ENCODE results near the gene PRKCB. TPM values are rescaled to one million over a fixed set of nuclear protein-coding genes. Genes with fewer than 3 reads are reported as not detected.

Gene PRKCB
- polyA plus RNA-seq, 1 donor from 2014 or later: 27.6 TPM

DNA sequence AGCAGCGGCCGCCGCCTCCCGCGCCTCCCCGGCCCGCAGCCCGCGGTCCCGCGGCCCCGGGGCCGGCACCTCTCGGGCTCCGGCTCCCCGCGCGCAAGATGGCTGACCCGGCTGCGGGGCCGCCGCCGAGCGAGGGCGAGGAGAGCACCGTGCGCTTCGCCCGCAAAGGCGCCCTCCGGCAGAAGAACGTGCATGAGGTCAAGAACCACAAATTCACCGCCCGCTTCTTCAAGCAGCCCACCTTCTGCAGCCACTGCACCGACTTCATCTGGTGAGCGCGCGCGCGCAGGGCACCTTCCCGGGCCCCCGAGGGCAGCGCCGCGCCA lies 258 bp downstream of the PRKCB start:
- TF ChIP-seq EP300 (conservative IDR thresholded peaks at IDR 0.05; ENCODE audit: poor library complexity, severe bottlenecking): no peak
- TF ChIP-seq RAD21 (conservative IDR thresholded peaks at IDR 0.05): no peak
- TF ChIP-seq EZH2 (IDR thresholded peaks at IDR 0.05; ENCODE audit: borderline replicate concordance, insufficient read depth, low read length, poor library complexity, severe bottlenecking): no peak
- TF ChIP-seq, protein P1, sequence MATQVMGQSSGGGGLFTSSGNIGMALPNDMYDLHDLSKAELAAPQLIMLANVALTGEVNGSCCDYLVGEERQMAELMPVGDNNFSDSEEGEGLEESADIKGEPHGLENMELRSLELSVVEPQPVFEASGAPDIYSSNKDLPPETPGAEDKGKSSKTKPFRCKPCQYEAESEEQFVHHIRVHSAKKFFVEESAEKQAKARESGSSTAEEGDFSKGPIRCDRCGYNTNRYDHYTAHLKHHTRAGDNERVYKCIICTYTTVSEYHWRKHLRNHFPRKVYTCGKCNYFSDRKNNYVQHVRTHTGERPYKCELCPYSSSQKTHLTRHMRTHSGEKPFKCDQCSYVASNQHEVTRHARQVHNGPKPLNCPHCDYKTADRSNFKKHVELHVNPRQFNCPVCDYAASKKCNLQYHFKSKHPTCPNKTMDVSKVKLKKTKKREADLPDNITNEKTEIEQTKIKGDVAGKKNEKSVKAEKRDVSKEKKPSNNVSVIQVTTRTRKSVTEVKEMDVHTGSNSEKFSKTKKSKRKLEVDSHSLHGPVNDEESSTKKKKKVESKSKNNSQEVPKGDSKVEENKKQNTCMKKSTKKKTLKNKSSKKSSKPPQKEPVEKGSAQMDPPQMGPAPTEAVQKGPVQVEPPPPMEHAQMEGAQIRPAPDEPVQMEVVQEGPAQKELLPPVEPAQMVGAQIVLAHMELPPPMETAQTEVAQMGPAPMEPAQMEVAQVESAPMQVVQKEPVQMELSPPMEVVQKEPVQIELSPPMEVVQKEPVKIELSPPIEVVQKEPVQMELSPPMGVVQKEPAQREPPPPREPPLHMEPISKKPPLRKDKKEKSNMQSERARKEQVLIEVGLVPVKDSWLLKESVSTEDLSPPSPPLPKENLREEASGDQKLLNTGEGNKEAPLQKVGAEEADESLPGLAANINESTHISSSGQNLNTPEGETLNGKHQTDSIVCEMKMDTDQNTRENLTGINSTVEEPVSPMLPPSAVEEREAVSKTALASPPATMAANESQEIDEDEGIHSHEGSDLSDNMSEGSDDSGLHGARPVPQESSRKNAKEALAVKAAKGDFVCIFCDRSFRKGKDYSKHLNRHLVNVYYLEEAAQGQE (IDR thresholded peaks at IDR 0.05; ENCODE audit: borderline replicate concordance): no peak
- TF ChIP-seq TAF1 (IDR thresholded peaks at IDR 0.05; ENCODE audit: low read depth): no peak
- TF ChIP-seq MXI1 (conservative IDR thresholded peaks at IDR 0.05; ENCODE audit: poor library complexity, severe bottlenecking): peak; percentile 50
- TF ChIP-seq, protein P2, sequence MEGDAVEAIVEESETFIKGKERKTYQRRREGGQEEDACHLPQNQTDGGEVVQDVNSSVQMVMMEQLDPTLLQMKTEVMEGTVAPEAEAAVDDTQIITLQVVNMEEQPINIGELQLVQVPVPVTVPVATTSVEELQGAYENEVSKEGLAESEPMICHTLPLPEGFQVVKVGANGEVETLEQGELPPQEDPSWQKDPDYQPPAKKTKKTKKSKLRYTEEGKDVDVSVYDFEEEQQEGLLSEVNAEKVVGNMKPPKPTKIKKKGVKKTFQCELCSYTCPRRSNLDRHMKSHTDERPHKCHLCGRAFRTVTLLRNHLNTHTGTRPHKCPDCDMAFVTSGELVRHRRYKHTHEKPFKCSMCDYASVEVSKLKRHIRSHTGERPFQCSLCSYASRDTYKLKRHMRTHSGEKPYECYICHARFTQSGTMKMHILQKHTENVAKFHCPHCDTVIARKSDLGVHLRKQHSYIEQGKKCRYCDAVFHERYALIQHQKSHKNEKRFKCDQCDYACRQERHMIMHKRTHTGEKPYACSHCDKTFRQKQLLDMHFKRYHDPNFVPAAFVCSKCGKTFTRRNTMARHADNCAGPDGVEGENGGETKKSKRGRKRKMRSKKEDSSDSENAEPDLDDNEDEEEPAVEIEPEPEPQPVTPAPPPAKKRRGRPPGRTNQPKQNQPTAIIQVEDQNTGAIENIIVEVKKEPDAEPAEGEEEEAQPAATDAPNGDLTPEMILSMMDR (IDR thresholded peaks at IDR 0.05; ENCODE audit: poor library complexity, severe bottlenecking): no peak
- TF ChIP-seq SMC3 (conservative IDR thresholded peaks at IDR 0.05; ENCODE audit: poor library complexity): no peak
- Histone ChIP-seq H2AFZ (ENCODE audit: low read depth, low read length) (no peak overlapping the region), H3F3A (ENCODE audit: insufficient read depth, low read length, poor library complexity, severe bottlenecking) (no peaks in the 10 kb centered on the region), H4K20me1 (ENCODE audit: insufficient read depth) (no peaks in the 10 kb centered on the region), H3K9me2 (ENCODE audit: insufficient read depth, low read length) (no peaks in the 10 kb centered on the region), H3K79me2 (replicated peaks; ENCODE audit: insufficient read depth, low read length) (no peaks in the 10 kb centered on the region), H3K27me3 (ENCODE audit: insufficient read depth, low read depth, low read length) (peaks cover 17% of the 10 kb centered on the region), H3K27ac (ENCODE audit: low read length) (no peak overlapping the region), H3K36me3 (ENCODE audit: insufficient read depth, low read length) (no peaks in the 10 kb centered on the region), H3K9me3 (ENCODE audit: low read length) (no peaks in the 10 kb centered on the region), H3K4me2 (ENCODE audit: low read length) (no peak overlapping the region), H3K4me3 (ENCODE audit: low read length) (peak overlapping the region; percentile 83), H3K9ac (ENCODE audit: low read length) (peak overlapping the region; percentile 59)

DNA sequence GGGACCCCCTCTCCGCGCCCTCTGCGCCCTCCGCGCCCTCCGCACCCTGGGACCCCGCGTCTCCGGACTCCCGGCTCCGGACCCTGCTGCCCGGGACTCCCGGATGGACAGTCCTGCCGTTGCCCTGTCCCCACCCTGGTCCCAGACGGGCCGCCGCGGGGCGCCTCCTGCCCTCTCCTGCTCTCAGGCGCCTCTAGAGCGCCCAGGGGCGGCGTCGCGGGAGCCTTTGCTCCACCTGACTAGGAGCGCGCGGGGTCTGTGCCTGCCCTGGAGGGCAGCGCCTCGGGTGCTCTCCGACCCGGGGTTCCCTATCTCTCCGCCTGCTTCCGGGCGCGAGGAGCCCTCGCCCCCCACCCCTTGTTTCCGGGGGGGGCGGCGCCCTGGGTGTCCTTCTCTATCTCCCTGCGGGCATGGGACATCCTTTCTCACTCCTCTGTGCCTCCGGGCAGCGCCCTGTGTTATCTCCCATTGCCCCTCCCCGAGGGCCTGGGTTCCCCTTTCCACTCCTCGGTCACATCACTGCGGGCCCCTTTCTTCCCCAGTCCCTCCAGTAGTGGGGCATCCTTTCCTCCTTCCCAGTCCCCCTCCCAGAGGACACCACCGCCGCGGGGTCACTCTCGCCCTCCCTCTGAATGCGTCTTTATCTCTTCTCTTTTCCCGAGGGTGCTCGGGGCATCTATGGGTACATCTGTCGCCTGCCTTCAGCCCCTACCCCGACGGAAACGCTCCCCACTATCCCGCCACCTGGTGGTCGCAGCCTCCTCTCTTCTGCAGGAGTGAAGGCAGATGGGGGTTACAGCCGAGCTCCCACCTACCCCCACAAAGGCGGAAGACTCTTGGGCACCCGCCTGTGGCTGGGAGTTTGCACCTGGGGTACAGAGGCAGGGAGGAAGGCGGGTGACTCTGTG lies 875 bp downstream of the PRKCB start:
- peak overlapping the region; percentile 35 for H3K4me2 ChIP-seq (ENCODE audit: low read length)
- TF ChIP-seq EP300 (conservative IDR thresholded peaks at IDR 0.05; ENCODE audit: poor library complexity, severe bottlenecking) (no peak), RAD21 (conservative IDR thresholded peaks at IDR 0.05) (peak; percentile 8)
- TF ChIP-seq, protein P2 (IDR thresholded peaks at IDR 0.05; ENCODE audit: poor library complexity, severe bottlenecking): peak; percentile 55
- TF ChIP-seq, protein P1 (IDR thresholded peaks at IDR 0.05; ENCODE audit: borderline replicate concordance): no peak
- peaks cover 17% of the 10 kb centered on the region for H3K27me3 ChIP-seq (ENCODE audit: insufficient read depth, low read depth, low read length)
- H3K79me2 ChIP-seq (replicated peaks; ENCODE audit: insufficient read depth, low read length): no peaks in the 10 kb centered on the region
- no peaks in the 10 kb centered on the region for H3F3A ChIP-seq (ENCODE audit: insufficient read depth, low read length, poor library complexity, severe bottlenecking)
- H3K27ac ChIP-seq (ENCODE audit: low read length): no peak overlapping the region
- H3K4me3 ChIP-seq (ENCODE audit: low read length): peak overlapping the region; percentile 83
- H3K9me3 ChIP-seq (ENCODE audit: low read length): no peaks in the 10 kb centered on the region
- no peak overlapping the region for H2AFZ ChIP-seq (ENCODE audit: low read depth, low read length)
- peak overlapping the region; percentile 59 for H3K9ac ChIP-seq (ENCODE audit: low read length)
- no peaks in the 10 kb centered on the region for H3K36me3 ChIP-seq (ENCODE audit: insufficient read depth, low read length)
- H4K20me1 ChIP-seq (ENCODE audit: insufficient read depth): no peaks in the 10 kb centered on the region
- no peaks in the 10 kb centered on the region for H3K9me2 ChIP-seq (ENCODE audit: insufficient read depth, low read length)

Measured in neural cell (in vitro differentiated cells).